ENCODE measurements around the gene CADPS2.

CADPS2 gene

DNA sequence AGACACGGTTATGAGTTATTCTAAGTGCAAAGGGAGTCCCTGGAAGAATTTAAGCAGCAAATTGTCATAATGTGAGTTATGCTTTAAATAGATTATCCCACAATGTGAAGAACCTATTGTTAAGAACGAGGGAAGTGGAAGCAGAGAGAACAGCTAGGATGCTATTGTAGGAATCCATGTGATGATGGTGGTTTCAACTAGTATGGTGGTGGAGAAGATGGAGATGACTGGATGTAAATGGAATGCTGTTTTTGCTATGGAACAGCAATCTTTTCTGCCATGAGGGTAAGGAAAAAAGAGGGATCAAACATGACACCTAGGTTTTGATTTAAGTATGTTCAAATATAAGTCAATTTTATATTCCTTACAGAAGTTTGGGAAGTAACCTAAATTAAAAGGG, 378.7 kb downstream of the CADPS2 start:
- TF ChIP-seq, protein P1, sequence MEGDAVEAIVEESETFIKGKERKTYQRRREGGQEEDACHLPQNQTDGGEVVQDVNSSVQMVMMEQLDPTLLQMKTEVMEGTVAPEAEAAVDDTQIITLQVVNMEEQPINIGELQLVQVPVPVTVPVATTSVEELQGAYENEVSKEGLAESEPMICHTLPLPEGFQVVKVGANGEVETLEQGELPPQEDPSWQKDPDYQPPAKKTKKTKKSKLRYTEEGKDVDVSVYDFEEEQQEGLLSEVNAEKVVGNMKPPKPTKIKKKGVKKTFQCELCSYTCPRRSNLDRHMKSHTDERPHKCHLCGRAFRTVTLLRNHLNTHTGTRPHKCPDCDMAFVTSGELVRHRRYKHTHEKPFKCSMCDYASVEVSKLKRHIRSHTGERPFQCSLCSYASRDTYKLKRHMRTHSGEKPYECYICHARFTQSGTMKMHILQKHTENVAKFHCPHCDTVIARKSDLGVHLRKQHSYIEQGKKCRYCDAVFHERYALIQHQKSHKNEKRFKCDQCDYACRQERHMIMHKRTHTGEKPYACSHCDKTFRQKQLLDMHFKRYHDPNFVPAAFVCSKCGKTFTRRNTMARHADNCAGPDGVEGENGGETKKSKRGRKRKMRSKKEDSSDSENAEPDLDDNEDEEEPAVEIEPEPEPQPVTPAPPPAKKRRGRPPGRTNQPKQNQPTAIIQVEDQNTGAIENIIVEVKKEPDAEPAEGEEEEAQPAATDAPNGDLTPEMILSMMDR (IDR thresholded peaks at IDR 0.05; ENCODE audit: low read depth, low read length, missing control alignments) = no peak
- DNase-seq = no peak
- Histone ChIP-seq H3K36me3 (replicated peaks) (no peaks in the 10 kb centered on the region), H3K27ac (no peak overlapping the region), H3K4me3 (ENCODE audit: low read depth, low read length) (no peak overlapping the region), H3K27me3 (replicated peaks) (no peaks in the 10 kb centered on the region)
- in situ Hi-C loops (cut with HindIII; ENCODE audit: low pct_ligation_motif_present, low sequenced_read_pairs) = no loop called here

DNA sequence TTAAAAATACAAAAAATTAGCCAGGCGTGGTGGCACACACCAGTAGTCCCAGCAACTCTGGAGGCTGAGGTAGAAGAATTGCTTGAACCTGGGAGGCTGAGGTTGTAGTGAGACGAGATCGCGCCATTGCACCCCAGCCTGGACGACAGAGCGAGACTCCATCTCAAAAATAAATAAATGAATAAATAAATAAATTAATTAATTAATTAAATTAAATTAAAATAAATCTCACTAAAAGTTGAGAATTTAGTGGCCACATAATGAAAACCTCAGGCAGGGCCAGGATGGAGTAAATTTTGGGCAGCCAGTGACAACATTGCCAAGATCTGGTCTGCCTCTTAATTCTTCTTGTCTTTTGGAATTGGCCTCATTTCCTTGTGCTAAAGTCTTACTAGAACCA, 394.3 kb downstream of the CADPS2 start:
- TF ChIP-seq, protein P1 (IDR thresholded peaks at IDR 0.05; ENCODE audit: low read depth, low read length, missing control alignments) = no peak
- no peak overlapping the region for H3K4me3 ChIP-seq (ENCODE audit: low read depth, low read length)
- no peak for DNase-seq
- H3K36me3 ChIP-seq (replicated peaks) = no peaks in the 10 kb centered on the region
- no peak overlapping the region for H3K27ac ChIP-seq
- in situ Hi-C loops (cut with HindIII; ENCODE audit: low pct_ligation_motif_present, low sequenced_read_pairs) = no loop called here
- H3K27me3 ChIP-seq (replicated peaks) = no peaks in the 10 kb centered on the region

DNA sequence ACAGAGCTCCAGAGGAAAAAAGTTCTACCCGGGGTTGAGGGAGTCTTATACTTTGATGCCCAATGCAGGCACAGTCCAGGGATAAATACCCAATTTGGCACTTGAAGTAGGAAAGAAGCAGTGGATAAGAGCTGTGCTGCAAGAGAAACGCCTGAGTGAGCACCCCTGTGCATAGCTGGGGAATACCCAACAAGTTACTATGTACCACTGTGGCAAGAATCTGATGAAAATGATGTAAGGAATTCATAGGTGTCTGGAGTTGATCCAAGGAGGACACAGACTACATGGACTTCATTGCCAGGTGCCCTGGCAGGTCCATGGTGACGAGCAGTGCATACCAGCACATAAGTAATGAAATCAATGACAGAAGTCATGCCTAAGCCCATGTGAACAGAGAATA, 398.0 kb downstream of the CADPS2 start:
- no peak overlapping the region for H3K4me3 ChIP-seq (ENCODE audit: low read depth, low read length)
- in situ Hi-C loops (cut with HindIII; ENCODE audit: low pct_ligation_motif_present, low sequenced_read_pairs) = no loop called here
- no peak for DNase-seq
- H3K27me3 ChIP-seq (replicated peaks) = no peaks in the 10 kb centered on the region
- TF ChIP-seq, protein P1 (IDR thresholded peaks at IDR 0.05; ENCODE audit: low read depth, low read length, missing control alignments) = no peak
- H3K36me3 ChIP-seq (replicated peaks) = no peaks in the 10 kb centered on the region
- no peak overlapping the region for H3K27ac ChIP-seq

DNA sequence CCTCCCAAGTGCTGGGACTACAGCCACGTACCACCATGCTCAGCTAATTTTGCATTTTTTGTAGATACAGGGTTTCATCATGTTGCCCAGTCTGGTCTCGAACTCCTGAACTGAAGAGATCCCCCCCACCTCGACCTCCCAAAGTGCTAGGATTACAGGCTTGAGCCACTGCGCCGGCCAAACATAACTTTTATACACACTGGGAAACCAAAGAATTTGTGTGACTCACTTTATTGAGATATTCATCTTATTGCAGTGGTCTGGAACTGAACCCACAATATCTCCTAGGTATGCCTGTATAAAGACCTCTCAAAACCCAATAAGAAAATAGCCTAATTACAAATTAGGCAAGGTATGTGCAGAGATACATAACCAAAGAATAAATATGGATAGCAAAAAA, 399.1 kb downstream of the CADPS2 start:
- in situ Hi-C loops (cut with HindIII; ENCODE audit: low pct_ligation_motif_present, low sequenced_read_pairs) = no loop called here
- H3K27me3 ChIP-seq (replicated peaks) = no peaks in the 10 kb centered on the region
- no peak overlapping the region for H3K4me3 ChIP-seq (ENCODE audit: low read depth, low read length)
- TF ChIP-seq, protein P1 (IDR thresholded peaks at IDR 0.05; ENCODE audit: low read depth, low read length, missing control alignments) = no peak
- H3K27ac ChIP-seq = no peak overlapping the region
- H3K36me3 ChIP-seq (replicated peaks) = no peaks in the 10 kb centered on the region
- DNase-seq = peak; percentile 51

DNA sequence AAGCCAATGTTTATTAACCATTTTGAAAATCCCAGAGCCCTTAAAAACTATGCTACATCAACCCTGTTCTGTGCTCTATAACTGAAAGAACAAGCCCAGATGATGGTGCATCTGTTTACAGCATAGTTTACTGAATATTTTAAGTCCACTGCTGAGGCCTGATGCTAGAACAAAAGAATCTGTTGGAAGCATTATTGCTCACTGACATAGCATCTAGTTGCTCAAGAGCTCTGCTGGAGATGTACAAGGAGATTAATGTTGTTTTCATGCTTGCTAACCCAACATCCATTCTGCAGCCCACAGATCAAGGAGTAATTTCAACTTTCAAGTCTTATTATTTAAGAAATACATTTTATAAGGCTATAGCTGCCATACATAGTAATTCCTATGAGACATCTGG, 400.4 kb downstream of the CADPS2 start:
- no peak overlapping the region for H3K27ac ChIP-seq
- in situ Hi-C loops (cut with HindIII; ENCODE audit: low pct_ligation_motif_present, low sequenced_read_pairs) = no loop called here

DNA sequence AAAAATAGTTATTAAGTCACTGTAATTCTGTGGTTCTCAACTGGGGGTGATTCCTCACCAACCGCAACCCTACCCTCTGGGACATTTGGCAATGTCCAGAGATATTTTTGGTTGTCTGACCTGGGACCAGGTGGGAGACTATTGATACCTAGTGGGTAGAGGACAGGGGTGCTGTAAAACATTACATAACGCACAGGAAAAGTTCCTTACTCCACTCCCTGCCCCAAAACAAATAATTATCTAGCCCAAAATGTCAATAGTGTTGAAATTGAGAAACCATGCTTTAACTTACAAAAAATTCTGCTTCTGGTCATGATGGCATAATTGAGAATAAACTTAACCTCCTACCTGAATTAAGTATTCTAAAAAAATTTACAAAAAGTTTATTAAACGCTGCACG, 404.0 kb downstream of the CADPS2 start:
- TF ChIP-seq, protein P1 (IDR thresholded peaks at IDR 0.05; ENCODE audit: low read depth, low read length, missing control alignments) = no peak
- H3K27ac ChIP-seq = no peak overlapping the region
- no peak for DNase-seq
- no peaks in the 10 kb centered on the region for H3K36me3 ChIP-seq (replicated peaks)
- in situ Hi-C loops (cut with HindIII; ENCODE audit: low pct_ligation_motif_present, low sequenced_read_pairs) = no loop called here
- H3K27me3 ChIP-seq (replicated peaks) = no peaks in the 10 kb centered on the region
- H3K4me3 ChIP-seq (ENCODE audit: low read depth, low read length) = no peak overlapping the region

More for the DNA sequence above, 400.4 kb downstream of the CADPS2 start:
- no peak overlapping the region for H3K4me3 ChIP-seq (ENCODE audit: low read depth, low read length)
- TF ChIP-seq, protein P1 (IDR thresholded peaks at IDR 0.05; ENCODE audit: low read depth, low read length, missing control alignments) = no peak
- no peaks in the 10 kb centered on the region for H3K36me3 ChIP-seq (replicated peaks)
- H3K27me3 ChIP-seq (replicated peaks) = no peaks in the 10 kb centered on the region
- DNase-seq = peak; percentile 13

All from brain microvascular endothelial cell (primary cell).